PFSK-1 (cell line): ENCODE measurements around the gene MAGI1.

Experiments
- FOXP2 ChIP-seq: optimal IDR thresholded peaks from 2 replicates; pipeline ENCODE3; 2011; ENCODE audit warnings: borderline replicate concordance, control low read depth, inconsistent platforms; ENCODE audit not compliant: insufficient read depth; ENCODE audit errors: extremely low read length, extremely low read depth
- POLR2AphosphoS5 ChIP-seq: IDR thresholded peaks from 2 replicates; pipeline ENCODE4 v1.6.1; 2012; ENCODE audit warnings: low read depth, mild to moderate bottlenecking, control low read depth, low read length, moderate library complexity
- SIN3A ChIP-seq: IDR thresholded peaks from 2 replicates; pipeline ENCODE4 v1.6.1; 2012; ENCODE audit warnings: mild to moderate bottlenecking, low read length, moderate library complexity, borderline replicate concordance; ENCODE audit not compliant: insufficient read depth
- TAF1 ChIP-seq: IDR thresholded peaks from 2 replicates; pipeline ENCODE4 v1.6.1; 2012; ENCODE audit warnings: low read length, control low read depth, borderline replicate concordance; ENCODE audit not compliant: insufficient read depth
- TF ChIP-seq, protein P1 (sequence below), 2 experiments: IDR thresholded peaks; 2 replicates each; pipeline versions ENCODE4 v1.6.1 to v1.8.0; 2011 to 2012; ENCODE audit warnings: low read depth in 2 of 2, low read length in 2 of 2, control low read depth in 1 of 2, inconsistent platforms in 1 of 2, mild to moderate bottlenecking in 1 of 2, moderate library complexity in 1 of 2; ENCODE audit not compliant: insufficient read depth in 1 of 2

Gene MAGI1

DNA sequence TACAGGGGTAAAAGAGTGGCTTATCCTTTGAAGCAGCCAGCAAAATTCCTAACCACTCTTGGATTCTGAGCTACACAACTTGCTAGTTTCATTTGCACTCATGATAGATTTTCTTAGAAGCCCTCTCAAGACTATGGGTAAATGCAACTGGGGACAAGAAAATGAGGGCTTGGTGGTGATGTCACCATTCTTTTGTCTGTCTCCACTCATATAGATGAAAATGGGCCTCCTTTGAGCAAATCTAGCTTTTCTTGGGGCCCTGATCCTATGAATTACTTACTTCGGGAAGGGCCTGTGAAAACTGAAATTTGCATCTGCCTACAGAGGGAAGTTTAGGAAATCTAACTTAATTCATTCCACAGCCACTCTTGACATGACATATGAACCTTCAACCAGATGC is 486.3 kb downstream of the MAGI1 start:
- no peak for TF ChIP-seq TAF1
- TF ChIP-seq POLR2AphosphoS5 = no peak
- no peak for TF ChIP-seq SIN3A
- TF ChIP-seq FOXP2 = no peak
- TF ChIP-seq, protein P1, sequence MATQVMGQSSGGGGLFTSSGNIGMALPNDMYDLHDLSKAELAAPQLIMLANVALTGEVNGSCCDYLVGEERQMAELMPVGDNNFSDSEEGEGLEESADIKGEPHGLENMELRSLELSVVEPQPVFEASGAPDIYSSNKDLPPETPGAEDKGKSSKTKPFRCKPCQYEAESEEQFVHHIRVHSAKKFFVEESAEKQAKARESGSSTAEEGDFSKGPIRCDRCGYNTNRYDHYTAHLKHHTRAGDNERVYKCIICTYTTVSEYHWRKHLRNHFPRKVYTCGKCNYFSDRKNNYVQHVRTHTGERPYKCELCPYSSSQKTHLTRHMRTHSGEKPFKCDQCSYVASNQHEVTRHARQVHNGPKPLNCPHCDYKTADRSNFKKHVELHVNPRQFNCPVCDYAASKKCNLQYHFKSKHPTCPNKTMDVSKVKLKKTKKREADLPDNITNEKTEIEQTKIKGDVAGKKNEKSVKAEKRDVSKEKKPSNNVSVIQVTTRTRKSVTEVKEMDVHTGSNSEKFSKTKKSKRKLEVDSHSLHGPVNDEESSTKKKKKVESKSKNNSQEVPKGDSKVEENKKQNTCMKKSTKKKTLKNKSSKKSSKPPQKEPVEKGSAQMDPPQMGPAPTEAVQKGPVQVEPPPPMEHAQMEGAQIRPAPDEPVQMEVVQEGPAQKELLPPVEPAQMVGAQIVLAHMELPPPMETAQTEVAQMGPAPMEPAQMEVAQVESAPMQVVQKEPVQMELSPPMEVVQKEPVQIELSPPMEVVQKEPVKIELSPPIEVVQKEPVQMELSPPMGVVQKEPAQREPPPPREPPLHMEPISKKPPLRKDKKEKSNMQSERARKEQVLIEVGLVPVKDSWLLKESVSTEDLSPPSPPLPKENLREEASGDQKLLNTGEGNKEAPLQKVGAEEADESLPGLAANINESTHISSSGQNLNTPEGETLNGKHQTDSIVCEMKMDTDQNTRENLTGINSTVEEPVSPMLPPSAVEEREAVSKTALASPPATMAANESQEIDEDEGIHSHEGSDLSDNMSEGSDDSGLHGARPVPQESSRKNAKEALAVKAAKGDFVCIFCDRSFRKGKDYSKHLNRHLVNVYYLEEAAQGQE (IDR thresholded peaks at IDR 0.05; ENCODE audit: insufficient read depth in 1 of 2, low read depth in 2 of 2, low read length in 2 of 2) = no peak

DNA sequence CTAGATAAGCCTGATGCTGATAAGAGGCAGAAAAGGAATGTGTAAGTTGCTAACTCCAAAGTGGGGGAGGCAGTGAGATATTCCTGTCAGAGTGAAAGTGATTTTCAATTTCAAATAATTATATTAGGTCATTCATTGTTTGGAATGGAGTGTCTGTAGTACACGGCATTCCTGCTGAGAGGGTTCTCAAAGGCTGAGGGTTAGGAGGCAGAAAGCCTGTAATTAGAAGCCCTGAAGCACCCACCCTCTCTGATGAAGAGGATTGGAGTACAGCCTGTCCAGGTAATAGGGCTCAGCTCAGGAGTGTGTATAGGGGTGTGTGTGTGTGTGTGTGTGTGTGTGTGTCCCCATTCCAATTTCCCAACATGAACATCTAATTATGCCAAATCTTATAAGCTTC is 486.8 kb downstream of the MAGI1 start:
- no peak for TF ChIP-seq POLR2AphosphoS5
- TF ChIP-seq, protein P1 (IDR thresholded peaks at IDR 0.05; ENCODE audit: insufficient read depth in 1 of 2, low read depth in 2 of 2, low read length in 2 of 2) = no peak
- no peak for TF ChIP-seq FOXP2
- TF ChIP-seq SIN3A = no peak
- TF ChIP-seq TAF1 = no peak

DNA sequence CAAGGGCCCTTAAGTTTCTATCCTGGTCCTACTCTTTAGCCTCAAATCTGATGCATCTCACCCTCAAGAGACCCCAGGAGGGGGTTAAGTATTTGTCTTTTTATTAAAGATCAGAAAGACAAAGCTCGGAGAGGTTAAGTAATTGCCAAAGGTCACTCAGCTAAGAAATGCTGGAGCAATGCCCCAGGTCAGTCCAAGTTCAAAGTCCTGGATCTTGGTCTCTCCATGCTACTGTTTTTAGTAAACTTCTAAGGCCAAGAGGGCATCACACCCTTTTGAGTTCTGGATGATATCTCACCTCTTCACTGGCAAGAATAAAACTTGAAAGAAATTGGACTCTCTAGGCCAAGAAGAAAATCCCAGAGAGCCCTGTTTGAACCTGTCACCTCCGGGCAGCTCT is 488.6 kb downstream of the MAGI1 start:
- TF ChIP-seq POLR2AphosphoS5 (no peak), FOXP2 (no peak), SIN3A (no peak), TAF1 (no peak)
- TF ChIP-seq, protein P1 (IDR thresholded peaks at IDR 0.05; ENCODE audit: insufficient read depth in 1 of 2, low read depth in 2 of 2, low read length in 2 of 2) = no peak

DNA sequence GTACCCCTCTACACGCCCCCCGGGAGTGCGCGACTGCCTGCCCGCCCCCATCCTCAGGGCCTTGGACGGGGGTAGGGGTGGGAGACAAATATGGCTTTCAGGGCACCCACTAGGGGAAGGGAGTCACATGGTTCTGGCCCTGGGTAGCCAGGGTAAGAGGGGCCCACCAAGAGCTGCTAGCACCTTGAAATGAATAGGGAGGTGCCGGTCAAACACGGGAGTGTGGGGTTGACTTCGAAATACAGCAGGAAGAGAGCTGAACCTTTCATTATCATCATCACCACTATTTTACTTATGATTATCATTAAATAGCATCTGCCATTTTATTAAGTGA is 489.1 kb downstream of the MAGI1 start:
- no peak for TF ChIP-seq TAF1
- no peak for TF ChIP-seq SIN3A
- TF ChIP-seq, protein P1 (IDR thresholded peaks at IDR 0.05; ENCODE audit: insufficient read depth in 1 of 2, low read depth in 2 of 2, low read length in 2 of 2) = no peak
- TF ChIP-seq POLR2AphosphoS5 = no peak
- TF ChIP-seq FOXP2 = no peak

DNA sequence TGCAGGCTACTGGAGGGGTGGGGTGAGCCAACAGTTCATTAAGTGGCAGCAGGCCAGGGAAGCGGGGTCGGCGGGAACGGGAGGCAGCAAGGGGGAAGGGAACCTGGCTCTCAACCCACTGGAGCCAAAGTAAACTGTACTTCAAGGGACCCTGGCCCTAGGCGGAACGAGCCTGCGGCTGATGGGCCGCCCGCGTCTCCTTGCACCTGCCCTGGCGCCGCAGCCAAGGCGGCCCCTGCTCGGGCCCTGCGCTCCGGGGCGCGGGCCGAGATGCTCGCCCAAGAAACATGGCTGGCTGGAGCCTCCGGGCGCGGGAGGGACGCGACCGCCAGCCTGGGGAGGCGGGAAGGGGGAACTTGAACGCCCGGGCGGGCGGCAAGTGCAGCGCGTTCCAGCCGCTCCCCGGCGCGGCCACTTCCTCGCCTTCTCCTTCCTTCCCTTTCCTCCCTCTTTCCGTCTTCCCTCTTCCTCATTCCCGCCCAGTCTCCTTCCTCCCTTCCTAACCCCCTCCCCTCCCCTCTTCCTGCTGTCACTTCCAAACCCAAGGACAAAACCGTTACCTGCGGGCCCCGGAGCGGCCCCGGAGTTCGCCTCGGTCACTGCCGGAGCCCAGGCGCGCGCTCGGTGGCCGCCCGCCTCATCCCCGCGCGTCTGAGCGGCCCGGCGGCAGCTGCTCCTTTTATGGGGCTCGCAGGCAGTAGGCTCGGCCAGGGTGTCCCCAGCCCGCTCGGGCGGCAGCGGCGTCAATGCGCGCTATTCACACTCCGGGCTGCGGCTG is 489.7 kb downstream of the MAGI1 start:
- TF ChIP-seq, protein P1 (IDR thresholded peaks at IDR 0.05; ENCODE audit: insufficient read depth in 1 of 2, low read depth in 2 of 2, low read length in 2 of 2) = no peak
- TF ChIP-seq POLR2AphosphoS5 = no peak
